ENCODE data around the gene HS3ST6. TPM values are rescaled to one million over a fixed set of nuclear protein-coding genes. Genes with fewer than 3 reads are reported as not detected.

Gene HS3ST6
- total and polyA plus RNA-seq, 9 of the 15 experiments (the other 6 are each of a cell fraction or from before 2014, with no cell fraction given) = not detected

- Histone ChIP-seq H3K36me3 (ENCODE audit: control insufficient read depth, insufficient read depth, low read length) (no peaks in the 10 kb centered on the region), H2AFZ (ENCODE audit: low read depth, low read length) (no peak overlapping the region), H3K79me2 (ENCODE audit: control insufficient read depth, insufficient read depth, low read length) (no peaks in the 10 kb centered on the region), H3K27ac (ENCODE audit: extremely low read depth, low read depth, low read length) (no peak overlapping the region), H3K9me3 (replicated peaks; ENCODE audit: control insufficient read depth, insufficient read depth, low read depth, low read length) (no peaks in the 10 kb centered on the region), H3K27me3 (ENCODE audit: control insufficient read depth in 2 of 2, insufficient read depth in 2 of 2, low read length in 2 of 2) (peaks cover 20 to 42% of the 10 kb centered on the region in 2 experiments), H3K4me2 (ENCODE audit: insufficient read depth, low read length) (no peak overlapping the region), H3K4me3 (no peak overlapping the region), H4K20me1 (replicated peaks; ENCODE audit: control insufficient read depth, insufficient read depth, low read length) (no peaks in the 10 kb centered on the region), H3K4me1 (replicated peaks in 1 of 2; ENCODE audit: control insufficient read depth in 2 of 2, insufficient read depth in 2 of 2, low read length in 2 of 2) (peaks cover 0 to 2% of the 10 kb centered on the region in 2 experiments; a peak in 1 of 5 replicates), H3K9ac (ENCODE audit: insufficient read depth in 1 of 2, low read depth in 2 of 2, low read length in 2 of 2) (no peak overlapping the region), H3K9me1 (ENCODE audit: control insufficient read depth, insufficient read depth, low read length) (no peaks in the 10 kb centered on the region)
- ChIA-PET POLR2A (interaction anchor here (1.0 to 1.2 kb wide), 2 partner anchors 13 to 30 kb away, joined by 3 to 6 read pairs; no protein-coding TSS in a partner anchor), CTCF (ENCODE audit: low intra/inter-chr PET ratio) (no interaction called here)
- 2% methylated on average over 4 of the region's 4 CpGs for WGBS (ENCODE audit: insufficient coverage, low coverage, missing lambda C conversion rate)
- ATAC-seq = no peak
- TF ChIP-seq MECOM (CRISPR knock-in tag; IDR thresholded peaks at IDR 0.05) (no peak), YY1 (IDR thresholded peaks at IDR 0.05; ENCODE audit: borderline replicate concordance in 1 of 3, control insufficient read depth in 1 of 3, extremely low read depth in 1 of 3, insufficient read depth in 3 of 3, insufficient read length in 1 of 3, insufficient replicate concordance in 2 of 3, low read depth in 1 of 3, low read length in 2 of 3) (no peak), ZNF780A (CRISPR knock-in tag; IDR thresholded peaks at IDR 0.05) (no peak), ZNF511 (CRISPR knock-in tag; IDR thresholded peaks at IDR 0.05) (no peak), MAX (CRISPR knock-in tag; IDR thresholded peaks at IDR 0.05) (no peak), STAG1 (CRISPR knock-in tag; IDR thresholded peaks at IDR 0.05; ENCODE audit: borderline replicate concordance) (no peak), HDAC1 (IDR thresholded peaks at IDR 0.05) (no peak), CHAMP1 (IDR thresholded peaks at IDR 0.05) (no peak), CHD1 (IDR thresholded peaks at IDR 0.05; ENCODE audit: low read length) (no peak), SRSF7 (optimal IDR thresholded peaks at IDR 0.05; ENCODE audit: low read depth, low read length) (no peak), PCBP1 (IDR thresholded peaks at IDR 0.05; ENCODE audit: low read depth, low read length, poor library complexity, severe bottlenecking) (no peak), KLF10 (CRISPR knock-in tag; IDR thresholded peaks at IDR 0.05) (no peak)
- TF ChIP-seq, protein P1, sequence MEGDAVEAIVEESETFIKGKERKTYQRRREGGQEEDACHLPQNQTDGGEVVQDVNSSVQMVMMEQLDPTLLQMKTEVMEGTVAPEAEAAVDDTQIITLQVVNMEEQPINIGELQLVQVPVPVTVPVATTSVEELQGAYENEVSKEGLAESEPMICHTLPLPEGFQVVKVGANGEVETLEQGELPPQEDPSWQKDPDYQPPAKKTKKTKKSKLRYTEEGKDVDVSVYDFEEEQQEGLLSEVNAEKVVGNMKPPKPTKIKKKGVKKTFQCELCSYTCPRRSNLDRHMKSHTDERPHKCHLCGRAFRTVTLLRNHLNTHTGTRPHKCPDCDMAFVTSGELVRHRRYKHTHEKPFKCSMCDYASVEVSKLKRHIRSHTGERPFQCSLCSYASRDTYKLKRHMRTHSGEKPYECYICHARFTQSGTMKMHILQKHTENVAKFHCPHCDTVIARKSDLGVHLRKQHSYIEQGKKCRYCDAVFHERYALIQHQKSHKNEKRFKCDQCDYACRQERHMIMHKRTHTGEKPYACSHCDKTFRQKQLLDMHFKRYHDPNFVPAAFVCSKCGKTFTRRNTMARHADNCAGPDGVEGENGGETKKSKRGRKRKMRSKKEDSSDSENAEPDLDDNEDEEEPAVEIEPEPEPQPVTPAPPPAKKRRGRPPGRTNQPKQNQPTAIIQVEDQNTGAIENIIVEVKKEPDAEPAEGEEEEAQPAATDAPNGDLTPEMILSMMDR (IDR thresholded peaks at IDR 0.05 in 2 of 3, conservative IDR thresholded peaks at IDR 0.05 in 1 of 3; ENCODE audit: insufficient read depth in 2 of 3, low read depth in 1 of 3, low read length in 3 of 3) = no peak
- DNase-seq (ENCODE audit: extremely low read depth in 1 of 4, low spot score in 3 of 4) = peak in 2 of 4 experiments; percentile 3
- in situ Hi-C loops (cut with MboI) = no loop called here
- no TSS peak for BruUV-seq (replicated peaks)
- no peak for FAIRE-seq
- intact Hi-C loops (cut with micrococcal nuclease) = no loop called here
These were observed 27.5 kb downstream of the HS3ST6 start for GRCh38 chr16:1890708-1891050.
